GM12864 (cell line): ENCODE measurements around the gene CD33.

Source experiments
- DNase-seq: peaks from one replicate; pipeline ENCODE4 v3.0.0-alpha.2; 2011; ENCODE audit warnings: low read depth
- H3K4me3 ChIP-seq: 2 replicates; pipeline ENCODE4 v1.5.1; 2011; ENCODE audit warnings: mild to moderate bottlenecking, low read depth, low read length, control low read depth
- CTCF ChIP-seq: IDR thresholded peaks from 2 replicates; pipeline ENCODE4 v1.5.1; 2011; ENCODE audit warnings: low read depth, mild to moderate bottlenecking, moderate library complexity, low read length, control low read depth, inconsistent platforms; ENCODE audit errors: missing control alignments

CD33 gene

DNA sequence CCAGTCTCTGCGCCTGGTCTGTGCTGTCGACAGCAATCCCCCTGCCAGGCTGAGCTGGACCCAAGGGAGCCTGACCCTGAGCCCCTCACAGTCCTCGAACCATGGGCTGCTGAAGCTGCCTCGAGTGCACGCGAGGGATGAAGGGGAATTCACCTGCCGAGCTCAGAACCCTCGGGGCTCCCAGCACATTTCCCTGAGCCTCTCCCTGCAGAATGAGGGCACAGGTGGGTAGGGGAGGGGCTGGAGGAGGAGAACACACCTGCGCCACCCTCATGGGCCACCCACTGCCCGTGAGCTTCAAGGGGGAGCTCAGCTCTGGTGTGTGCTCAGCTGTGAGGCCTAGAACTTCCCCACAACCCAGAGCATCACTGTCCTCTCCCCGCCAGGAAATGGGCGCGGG is 38.6 kb upstream of the CD33 start:
- TF ChIP-seq CTCF = no peak
- no peak overlapping the region for H3K4me3 ChIP-seq
- no peak for DNase-seq

DNA sequence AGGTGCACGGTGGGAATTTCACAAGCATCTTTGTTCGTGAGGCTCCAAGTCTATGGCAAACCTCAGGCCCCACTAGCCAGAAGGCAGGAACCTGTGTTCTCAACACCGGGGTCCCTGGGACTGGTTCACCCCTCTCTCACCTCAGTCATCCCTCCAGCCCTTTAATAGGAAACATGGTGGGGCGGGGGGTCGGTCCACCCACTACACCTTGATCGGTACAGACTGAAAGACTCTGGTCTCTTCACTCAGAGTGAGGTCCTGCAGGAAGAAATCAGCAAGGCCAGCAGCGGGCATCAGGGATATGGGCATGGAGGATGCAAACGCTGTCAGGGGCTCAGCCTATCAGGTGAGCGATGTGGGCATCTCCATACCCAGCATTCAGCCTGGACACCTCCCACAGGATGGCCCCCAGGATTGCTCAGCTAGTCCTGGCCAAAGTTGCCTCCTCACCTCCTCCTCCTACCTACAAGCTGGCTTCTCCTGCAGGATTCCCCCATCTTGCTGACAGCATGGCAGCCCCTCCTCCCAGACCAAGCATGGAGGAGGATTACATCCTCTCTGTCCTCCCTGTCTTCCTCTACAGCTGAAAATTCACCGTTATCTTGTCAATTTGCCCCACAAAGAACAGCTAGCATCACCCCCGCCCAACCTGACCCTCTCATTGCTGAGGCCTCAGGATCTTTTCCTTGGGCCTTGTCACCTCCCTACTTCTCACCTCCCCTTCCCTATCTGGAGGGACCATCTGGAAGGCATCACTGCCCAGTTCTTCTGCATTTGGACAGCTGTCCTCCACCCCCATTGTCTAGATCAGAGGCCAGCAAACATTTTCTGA is 37.3 kb upstream of the CD33 start:
- no peak for TF ChIP-seq CTCF
- no peak overlapping the region for H3K4me3 ChIP-seq
- DNase-seq = no peak

GRCh38 chr19:51188227-51188559 is 36.7 kb upstream of the CD33 start:
- TF ChIP-seq CTCF = no peak
- no peak for DNase-seq
- no peak overlapping the region for H3K4me3 ChIP-seq

GRCh38 chr19:51192689-51193088 is 32.2 kb upstream of the CD33 start:
- DNase-seq = no peak
- no peak for TF ChIP-seq CTCF
- H3K4me3 ChIP-seq = no peak overlapping the region

GRCh38 chr19:51194527-51195315 is 30.2 kb upstream of the CD33 start:
- peak; percentile 19 for DNase-seq
- no peak for TF ChIP-seq CTCF
- no peak overlapping the region for H3K4me3 ChIP-seq

GRCh38 chr19:51195316-51195586 is 29.6 kb upstream of the CD33 start:
- TF ChIP-seq CTCF = no peak
- DNase-seq = no peak
- H3K4me3 ChIP-seq = no peak overlapping the region

DNA sequence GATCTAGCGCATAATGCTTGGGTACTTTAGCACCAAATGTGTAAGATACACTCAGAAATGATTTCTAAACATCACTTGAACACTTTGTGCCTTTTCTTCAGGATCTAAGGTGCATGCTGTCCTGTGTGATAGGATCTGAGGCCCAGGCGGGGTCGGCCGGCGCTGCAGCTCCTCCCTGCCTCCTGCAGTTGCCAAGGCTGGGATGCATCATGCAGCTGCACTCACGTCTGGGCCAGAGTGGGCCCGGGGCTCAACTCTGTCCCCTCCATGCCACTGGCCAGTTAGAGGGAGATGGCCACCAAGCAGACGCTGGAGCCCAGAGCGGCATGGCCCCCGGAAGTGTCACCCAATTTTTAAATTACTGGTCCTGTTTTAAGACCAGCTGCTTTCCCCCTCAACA is 29.3 kb upstream of the CD33 start:
- no peak for TF ChIP-seq CTCF
- no peak for DNase-seq
- H3K4me3 ChIP-seq = no peak overlapping the region
